H1 (cell line): ENCODE data around the gene ZFAND3. TPM values are rescaled to one million over a fixed set of nuclear protein-coding genes. Genes with fewer than 3 reads are reported as not detected.

Experiments used
- CTCF ChIA-PET: fragments of 300-600 bp; sonication (Branson Sonifier 250); formaldehyde crosslinking; loops from one replicate; lab custom pipeline; 2021; ENCODE audit not compliant: partially characterized antibody; lab: Charles Lee
- POLR2A ChIA-PET: fragments of 300-600 bp; sonication (Branson Sonifier 250); formaldehyde crosslinking; loops from one replicate; lab custom pipeline; 2021; ENCODE audit warnings: inconsistent platforms; ENCODE audit not compliant: partially characterized antibody; lab: Charles Lee
- DNase-seq, 2 experiments: peaks; one replicate each; pipeline versions ENCODE4 v3.0.0 to v3.0.0-alpha.2; 2010 to 2022; ENCODE audit warnings: low spot score in 2 of 2, low read depth in 1 of 2, mixed read lengths in 1 of 2
- FAIRE-seq: peaks from 2 replicates; lab custom pipeline; 2011; peaks lifted over from hg19 to GRCh38; lab: Jason Lieb, UNC
- H2AFZ ChIP-seq: 2 replicates; pipeline ENCODE4 v1.8.1; 2012; ENCODE audit warnings: low read length, inconsistent platforms
- H2AK5ac ChIP-seq: 2 replicates; pipeline ENCODE4 v1.6.1; 2013; ENCODE audit warnings: low read depth, low read length
- H2BK120ac ChIP-seq: replicated peaks from 2 replicates; pipeline ENCODE3; 2013; ENCODE audit warnings: low read depth, low read length, inconsistent platforms
- H2BK12ac ChIP-seq: 2 replicates; pipeline ENCODE4 v1.6.1; 2013; ENCODE audit warnings: low read depth, low read length
- H2BK15ac ChIP-seq: 2 replicates; pipeline ENCODE4 v1.6.1; 2013; ENCODE audit warnings: low read length
- H2BK20ac ChIP-seq: 2 replicates; pipeline ENCODE4 v1.6.1; 2013; ENCODE audit warnings: low read length
- H2BK5ac ChIP-seq: 2 replicates; pipeline ENCODE4 v1.6.1; 2013; ENCODE audit warnings: low read depth, low read length
- H3K14ac ChIP-seq: 2 replicates; pipeline ENCODE4 v1.6.1; 2013; ENCODE audit warnings: inconsistent platforms; ENCODE audit not compliant: insufficient read length
- H3K18ac ChIP-seq: 2 replicates; pipeline ENCODE4 v1.6.1; 2013; ENCODE audit warnings: low read length; ENCODE audit errors: extremely low read depth
- H3K23ac ChIP-seq: 2 replicates; pipeline ENCODE4 v1.6.1; 2013; ENCODE audit warnings: inconsistent platforms; ENCODE audit not compliant: insufficient read length
- H3K23me2 ChIP-seq: 2 replicates; pipeline ENCODE4 v1.6.1; 2013; ENCODE audit warnings: low read depth, low read length
- H3K27ac ChIP-seq: 2 replicates; pipeline ENCODE4 v1.6.1; 2011; ENCODE audit warnings: low read depth, low read length, inconsistent platforms
- H3K27me3 ChIP-seq, 4 experiments: replicated peaks in 1 of 4; 1 replicate in 1 of 4; 2 replicates in 3 of 4; pipeline versions ENCODE4 v1.6.1 to v1.8.1; 2011 to 2013; ENCODE audit warnings: low read length in 3 of 4, mild to moderate bottlenecking in 3 of 4, inconsistent platforms in 2 of 4, mixed read lengths in 2 of 4, moderate library complexity in 1 of 4; ENCODE audit not compliant: control insufficient read depth in 3 of 4, insufficient read depth in 3 of 4; ENCODE audit errors: extremely low read depth in 1 of 4
- H3K36me3 ChIP-seq, 4 experiments: 2 replicates each; pipeline versions ENCODE4 v1.6.1 to v1.8.1; 2011 to 2013; ENCODE audit warnings: mild to moderate bottlenecking in 4 of 4, low read length in 3 of 4, moderate library complexity in 2 of 4, control low read depth in 1 of 4, inconsistent platforms in 1 of 4; ENCODE audit not compliant: insufficient read depth in 4 of 4, control insufficient read depth in 2 of 4
- H3K4ac ChIP-seq: replicated peaks from 2 replicates; pipeline ENCODE3; 2013; ENCODE audit warnings: low read length, low read depth, mixed read lengths, inconsistent platforms; ENCODE audit not compliant: insufficient read length
- H3K4me1 ChIP-seq, 4 experiments: replicated peaks in 1 of 4; 1 replicate in 1 of 4; 2 replicates in 3 of 4; pipeline versions ENCODE4 v1.6.1 to v1.8.1; 2011 to 2013; ENCODE audit warnings: low read length in 3 of 4, inconsistent platforms in 2 of 4, mixed read lengths in 1 of 4; ENCODE audit not compliant: insufficient read depth in 4 of 4, control insufficient read depth in 3 of 4
- H3K4me2 ChIP-seq, 2 experiments: 2 replicates each; pipeline versions ENCODE4 v1.6.1 to v1.8.1; 2011 to 2013; ENCODE audit warnings: low read depth in 2 of 2, low read length in 2 of 2, control low read depth in 1 of 2, inconsistent platforms in 1 of 2, mild to moderate bottlenecking in 1 of 2; ENCODE audit not compliant: insufficient read depth in 1 of 2
- H3K4me3 ChIP-seq, 4 experiments: fragments of 200-600, 300-600 bp in 1 of 4; sonication (generic), shearing (Covaris generic), sonication (Bioruptor Twin) in 1 of 4; 2 replicates each; pipeline versions ENCODE4 v1.5.1 to v1.8.1; 2011 to 2016; ENCODE audit warnings: low read length in 4 of 4, low read depth in 3 of 4, control low read depth in 2 of 4, inconsistent platforms in 2 of 4, mild to moderate bottlenecking in 2 of 4, mixed read lengths in 1 of 4, moderate library complexity in 1 of 4; ENCODE audit not compliant: insufficient read depth in 2 of 4; ENCODE audit errors: extremely low read depth in 1 of 4
- H3K56ac ChIP-seq: replicated peaks from 2 replicates; pipeline ENCODE3; 2013; ENCODE audit warnings: low read depth, mild to moderate bottlenecking, mixed read lengths, low read length, inconsistent platforms; ENCODE audit not compliant: insufficient read length
- H3K79me1 ChIP-seq: 2 replicates; pipeline ENCODE4 v1.6.1; 2013; ENCODE audit warnings: low read depth, low read length, control low read depth
- H3K79me2 ChIP-seq, 2 experiments: 2 replicates each; pipeline versions ENCODE4 v1.6.1 to v1.8.1; 2012 to 2013; ENCODE audit warnings: low read length in 2 of 2, mild to moderate bottlenecking in 2 of 2, inconsistent platforms in 1 of 2; ENCODE audit not compliant: insufficient read depth in 2 of 2, control insufficient read depth in 1 of 2
- H3K9ac ChIP-seq, 4 experiments: replicated peaks in 1 of 4; 1 replicate in 1 of 4; 2 replicates in 3 of 4; pipeline versions ENCODE4 v1.6.1 to v1.8.1; 2011 to 2013; ENCODE audit warnings: low read depth in 3 of 4, low read length in 3 of 4, control low read depth in 2 of 4, mild to moderate bottlenecking in 2 of 4, moderate library complexity in 2 of 4, inconsistent platforms in 1 of 4; ENCODE audit errors: extremely low read depth in 1 of 4
- H3K9me3 ChIP-seq, 2 experiments: 2 replicates each; pipeline versions ENCODE4 v1.6.1 to v1.8.1; 2012 to 2013; ENCODE audit warnings: mild to moderate bottlenecking in 2 of 2, moderate library complexity in 2 of 2, control low read depth in 1 of 2, inconsistent platforms in 1 of 2, low read depth in 1 of 2, low read length in 1 of 2, mixed read lengths in 1 of 2; ENCODE audit not compliant: insufficient read depth in 2 of 2
- H4K20me1 ChIP-seq, 2 experiments: replicated peaks in 1 of 2; 2 replicates each; pipeline versions ENCODE3 to v1.8.1; 2011 to 2013; ENCODE audit warnings: inconsistent platforms in 2 of 2, low read length in 2 of 2, mild to moderate bottlenecking in 1 of 2; ENCODE audit not compliant: insufficient read depth in 2 of 2, control insufficient read depth in 1 of 2
- H4K5ac ChIP-seq: 2 replicates; pipeline ENCODE4 v1.6.1; 2013; ENCODE audit warnings: low read length, low read depth, mixed read lengths, inconsistent platforms; ENCODE audit not compliant: insufficient read length
- H4K8ac ChIP-seq: 2 replicates; pipeline ENCODE4 v1.8.0; 2013; ENCODE audit warnings: mild to moderate bottlenecking, moderate library complexity, low read length, inconsistent platforms; ENCODE audit not compliant: insufficient read depth; ENCODE audit errors: extremely low read depth
- H4K91ac ChIP-seq: replicated peaks from 2 replicates; pipeline ENCODE3; 2013; ENCODE audit warnings: low read length, mixed read lengths, inconsistent platforms; ENCODE audit not compliant: insufficient read length
- TAF7 ChIP-seq: optimal IDR thresholded peaks from 2 replicates; pipeline ENCODE3; 2011; ENCODE audit warnings: low read depth, mild to moderate bottlenecking, inconsistent platforms, low read length, moderate library complexity, borderline replicate concordance
- polyA plus RNA-seq, 7 experiments: library from polyadenylated mRNA; depleted of rRNA in 3 of 7; stranded (reverse) in 5 of 7; unstranded in 2 of 7; fragments of >200 nt in 5 of 7; fragments of 200-250 nt in 2 of 7; gene quantifications; 1 replicate in 5 of 7; 2 replicates in 1 of 7; 4 replicates in 1 of 7; pipeline versions ENCODE4 v1.2.1 to v1.2.3, GENCODE V29; 2011 to 2013; ENCODE audit warnings: missing spikeins in 2 of 7, mixed read lengths in 2 of 7
- total RNA-seq: library from RNA; stranded (reverse); fragmentation: NEBNext Ultra II Directional; extraction: Animal tissue kit (Norgen Biotek cat#: 25700); gene quantifications from 2 replicates; pipeline ENCODE4 v1.2.1, GENCODE V29; 2021

The ZFAND3 gene
- total and polyA plus RNA-seq, 2 of the 8 experiments (the other 6 are each of a cell fraction or from before 2014, with no cell fraction given) = 13.0 to 51.3 TPM

DNA sequence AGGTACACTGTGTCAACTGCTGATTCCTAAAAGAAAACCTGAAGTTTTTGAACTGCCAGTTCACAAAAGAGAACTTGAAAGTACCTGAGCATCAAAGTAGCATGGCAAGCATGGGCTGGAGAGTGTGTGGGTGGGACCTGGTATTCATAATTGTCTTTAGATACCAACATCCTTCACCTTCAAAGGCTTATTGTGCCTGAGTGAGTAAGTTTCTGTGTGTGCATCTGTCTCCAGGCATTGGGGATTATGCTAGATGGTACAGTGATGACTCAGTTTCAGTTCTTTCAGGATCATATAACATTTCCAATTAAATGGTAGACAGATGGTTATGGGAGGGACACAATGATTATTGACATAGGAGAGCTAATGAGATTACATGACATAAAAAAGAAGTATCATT lies 238.5 kb downstream of the ZFAND3 start:
- H3K56ac ChIP-seq = no peak overlapping the region
- H3K23me2 ChIP-seq = no peaks in the 10 kb centered on the region
- ChIA-PET CTCF (no interaction called here), POLR2A (no interaction called here)
- no peak overlapping the region for H2BK120ac ChIP-seq
- H4K20me1 ChIP-seq = peaks cover 0 to 3% of the 10 kb centered on the region in 2 experiments
- H2AK5ac ChIP-seq = no peak overlapping the region
- H3K27me3 ChIP-seq = no peaks in the 10 kb centered on the region
- 0 out of 2 replicates have a peak, but pooled peaks cover 4% of the 10 kb centered on the region for H3K79me1 ChIP-seq
- H3K4me2 ChIP-seq = no peak overlapping the region
- no peak overlapping the region for H3K18ac ChIP-seq
- H3K36me3 ChIP-seq = peaks cover 2 to 10% (median 9%) of the 10 kb centered on the region in 4 experiments; a peak in 5 of 8 replicates
- H2BK15ac ChIP-seq = no peak overlapping the region
- H3K27ac ChIP-seq = no peak overlapping the region
- H2BK12ac ChIP-seq = no peak overlapping the region
- no peak overlapping the region for H3K4ac ChIP-seq
- H3K9ac ChIP-seq = no peak overlapping the region
- H2BK5ac ChIP-seq = no peak overlapping the region
- no peak for FAIRE-seq
- peaks cover 0 to 6% (median 3%) of the 10 kb centered on the region in 4 experiments; a peak in 6 of 7 replicates for H3K4me1 ChIP-seq
- H4K91ac ChIP-seq = no peak overlapping the region
- H3K9me3 ChIP-seq = no peaks in the 10 kb centered on the region
- no peak for DNase-seq
- no peak overlapping the region for H3K14ac ChIP-seq
- H3K23ac ChIP-seq = no peak overlapping the region
- H2BK20ac ChIP-seq = no peak overlapping the region
- H4K5ac ChIP-seq = no peak overlapping the region
- no peak overlapping the region for H3K4me3 ChIP-seq
- no peak overlapping the region for H4K8ac ChIP-seq
- H3K79me2 ChIP-seq = 0 out of 4 replicates have a peak, but pooled peaks cover 0 to 3% of the 10 kb centered on the region in 2 experiments
- H2AFZ ChIP-seq = no peak overlapping the region
- no peak for TF ChIP-seq TAF7
